Non-pigmented ciliary epithelial cell (primary cell): ENCODE measurements around the gene KRTAP10-2.
"Not testable (repeated sequence)": the region's sequence is repeated elsewhere in the genome, so short reads cannot be mapped to it uniquely, and the experiment has no call there.

Experiments used
- DNase-seq: peaks from one replicate; pipeline ENCODE4 v3.0.0-alpha.2; 2010; ENCODE audit warnings: low read depth

KRTAP10-2 gene

GRCh38 chr21:44513389-44514217 lies 37.7 kb downstream of the KRTAP10-2 start:
- DNase-seq, result no peak

GRCh38 chr21:44512496-44513388 lies 38.6 kb downstream of the KRTAP10-2 start:
- DNase-seq, result no peak

- DNase-seq, result no peak
These were observed 39.4 kb downstream of the KRTAP10-2 start for GRCh38 chr21:44511938-44512275.

- no peak for DNase-seq
These were observed 39.9 kb downstream of the KRTAP10-2 start for GRCh38 chr21:44511219-44511937.

GRCh38 chr21:44510508-44511218 lies 40.6 kb downstream of the KRTAP10-2 start:
- DNase-seq, result no peak

GRCh38 chr21:44510109-44510507 lies 41.2 kb downstream of the KRTAP10-2 start:
- DNase-seq, result no peak

- DNase-seq, result no peak
These were observed 41.8 kb downstream of the KRTAP10-2 start for GRCh38 chr21:44509539-44509938.

GRCh38 chr21:44508711-44509445 lies 42.4 kb downstream of the KRTAP10-2 start:
- DNase-seq, result no peak

GRCh38 chr21:44508426-44508710 lies 42.9 kb downstream of the KRTAP10-2 start:
- no peak for DNase-seq

GRCh38 chr21:44507673-44508425 lies 43.5 kb downstream of the KRTAP10-2 start:
- no peak for DNase-seq

GRCh38 chr21:44506279-44507255 lies 44.7 kb downstream of the KRTAP10-2 start:
- no peak for DNase-seq

GRCh38 chr21:44505673-44506278 lies 45.5 kb downstream of the KRTAP10-2 start:
- DNase-seq, result no peak

- no peak for DNase-seq
These were observed 47.4 kb downstream of the KRTAP10-2 start for GRCh38 chr21:44503901-44504399.

GRCh38 chr21:44503006-44503889 lies 48.1 kb downstream of the KRTAP10-2 start:
- DNase-seq, result not testable (repeated sequence)

GRCh38 chr21:44502171-44502958 lies 48.9 kb downstream of the KRTAP10-2 start:
- DNase-seq, result no peak
